PC-9 (cell line): ENCODE measurements around the gene ZDHHC12.

Source experiments
- CTCF ChIP-seq: fragments of 200-600 bp; sonication (generic); conservative IDR thresholded peaks from 2 replicates; pipeline ENCODE4 v1.6.1; 2017; ENCODE audit warnings: mixed run types, antibody characterized with exemption, mild to moderate bottlenecking, moderate library complexity
- EZH2 ChIP-seq: fragments of 200-600 bp; sonication (generic); IDR thresholded peaks from 2 replicates; pipeline ENCODE4 v1.8.0; 2017; ENCODE audit warnings: antibody characterized with exemption, low read depth

- TF ChIP-seq CTCF (no peak), EZH2 (no peak)
These were observed 49.1 kb upstream of the ZDHHC12 start for GRCh38 chr9:128773049-128773448.
